HG02610 (cell line): ENCODE results near the gene CTNNBL1.
"Not testable (repeated sequence)": the region's sequence is repeated elsewhere in the genome, so short reads cannot be mapped to it uniquely, and the experiment has no call there.

ENCODE experiments used
- ATAC-seq: cut with Tn5 transposase; IDR thresholded peaks from one replicate; pipeline ENCODE4 v1.9.1; 2021; ENCODE audit warnings: mild to moderate bottlenecking, moderate library complexity; ENCODE audit not compliant: unreplicated experiment

Gene CTNNBL1

DNA sequence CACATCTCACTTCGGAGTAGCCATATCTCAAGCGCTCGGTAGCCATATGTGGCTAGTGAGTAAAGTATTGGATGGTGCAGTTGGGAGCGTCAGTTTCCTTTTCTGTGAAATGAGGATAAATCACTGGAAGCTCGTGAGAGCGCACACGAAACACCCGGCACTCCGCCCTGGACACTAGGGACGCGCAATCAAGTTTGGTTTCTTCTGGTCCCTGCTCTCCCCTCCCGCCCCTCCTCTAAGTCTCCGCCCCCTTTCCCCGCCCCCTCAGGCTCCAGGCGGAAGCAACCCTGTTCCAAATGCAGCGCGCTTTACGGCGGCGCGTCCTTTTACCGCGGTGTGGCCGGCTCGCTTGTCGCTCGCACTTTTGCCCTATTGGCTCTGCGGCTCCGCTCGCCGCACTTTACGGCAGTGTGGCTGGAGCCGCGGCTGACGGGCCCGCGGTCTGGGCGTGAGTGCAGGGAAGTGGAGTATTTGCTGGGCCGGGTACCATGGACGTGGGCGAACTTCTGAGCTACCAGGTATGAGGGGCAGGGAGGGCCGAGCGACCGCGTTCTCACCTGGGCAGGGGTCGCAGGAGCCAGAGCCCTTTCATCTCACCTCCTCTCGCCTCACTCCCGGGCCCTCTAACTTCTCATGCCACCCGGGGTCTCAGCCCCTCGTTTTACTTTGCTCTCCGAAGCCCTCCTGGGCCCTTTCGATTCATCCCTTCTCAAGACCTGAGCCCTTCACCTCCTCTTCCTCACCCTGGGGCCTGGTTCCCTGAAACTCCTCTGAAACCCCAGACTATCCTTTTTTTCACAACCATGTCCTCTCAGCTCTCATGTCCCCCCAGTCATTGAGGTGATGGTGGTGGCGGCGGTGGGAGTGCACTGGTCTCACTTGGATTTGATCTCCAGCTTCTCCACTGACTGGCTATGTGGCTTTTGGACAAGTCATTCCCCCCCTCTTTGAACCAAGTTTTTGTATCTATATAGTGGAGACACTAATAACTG, at the start of gene CTNNBL1:
Gene CTNNBL1 (plus strand): TSS at position 396 of the 992 bp plus-strand sequence. CDS start 93 bp downstream, at position 489.
- peak; percentile 81 for ATAC-seq

DNA sequence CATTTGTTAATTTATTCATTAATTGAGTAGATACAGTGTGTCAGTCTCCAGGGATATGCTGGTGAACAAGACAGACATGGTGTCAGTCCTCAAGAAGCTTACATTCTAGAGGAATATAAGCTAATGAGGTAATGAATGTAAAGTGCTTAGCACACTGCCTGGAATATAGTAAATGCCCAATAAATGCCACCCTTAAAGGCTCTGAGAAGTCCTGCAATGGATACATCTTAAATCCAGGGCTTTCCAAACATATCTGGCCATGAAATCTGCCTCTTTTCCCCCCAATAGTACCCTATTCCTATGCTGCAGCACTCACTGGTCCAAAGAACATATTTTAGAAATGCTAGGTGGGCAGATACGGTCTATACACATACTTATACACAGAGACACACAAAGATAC, 49.2 kb upstream of the CTNNBL1 start:
- ATAC-seq, result no peak

GRCh38 chr20:37647946-37648345, 45.9 kb upstream of the CTNNBL1 start:
- ATAC-seq, result no peak

GRCh38 chr20:37649017-37649416, 44.8 kb upstream of the CTNNBL1 start:
- no peak for ATAC-seq

DNA sequence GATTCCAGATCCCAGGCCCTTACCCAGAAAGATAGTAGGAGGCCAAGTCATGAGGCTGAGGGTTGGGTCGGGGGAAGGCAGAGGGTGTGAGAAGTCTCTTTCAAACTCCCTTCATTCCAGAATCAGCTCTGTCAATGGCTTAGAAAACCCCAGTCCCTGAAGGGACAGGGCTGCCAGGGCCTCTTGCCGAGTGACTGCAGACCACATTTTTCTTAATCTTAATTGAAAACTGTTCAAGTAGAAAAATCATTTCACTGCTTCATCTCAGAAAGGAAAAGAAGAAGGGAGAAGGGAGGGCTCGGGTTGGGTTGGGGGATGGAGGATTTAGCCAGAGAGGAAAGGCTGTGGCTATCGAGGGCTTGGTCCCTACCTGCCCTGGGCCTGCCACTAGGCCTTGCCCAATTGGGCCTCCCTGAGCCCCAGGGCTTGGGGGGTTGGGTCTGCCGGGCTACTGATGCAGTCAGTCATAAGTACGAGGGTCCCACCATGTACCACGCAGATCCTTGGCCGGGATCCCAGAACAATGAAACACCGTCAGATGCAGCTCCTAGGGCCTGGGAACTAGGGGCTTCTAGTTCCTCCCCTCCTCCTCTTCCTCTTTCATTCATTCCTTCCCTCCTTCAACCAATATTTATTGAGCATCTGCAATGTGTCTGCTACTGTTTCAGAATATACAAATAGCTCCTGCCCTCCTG, 44.0 kb upstream of the CTNNBL1 start:
- no peak for ATAC-seq

DNA sequence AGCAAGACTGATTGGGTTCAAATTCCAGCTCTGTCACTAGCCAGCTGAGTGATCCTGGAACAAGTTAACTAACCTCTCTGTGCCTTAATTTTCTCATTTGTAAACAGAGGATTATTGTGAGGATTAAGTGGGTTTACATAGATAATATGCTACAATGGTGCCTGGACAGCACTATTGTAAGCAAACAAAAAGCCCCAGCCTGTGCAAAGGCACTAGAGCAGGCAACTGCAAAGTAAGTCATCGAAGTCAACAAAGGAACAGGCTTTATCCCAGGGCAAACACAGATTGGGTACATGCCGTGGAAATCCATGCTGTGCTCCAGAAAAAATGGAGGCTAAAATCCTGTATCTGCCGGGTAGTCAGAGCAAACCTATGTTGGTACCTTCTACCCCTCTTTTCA, 43.2 kb upstream of the CTNNBL1 start:
- ATAC-seq, result no peak

DNA sequence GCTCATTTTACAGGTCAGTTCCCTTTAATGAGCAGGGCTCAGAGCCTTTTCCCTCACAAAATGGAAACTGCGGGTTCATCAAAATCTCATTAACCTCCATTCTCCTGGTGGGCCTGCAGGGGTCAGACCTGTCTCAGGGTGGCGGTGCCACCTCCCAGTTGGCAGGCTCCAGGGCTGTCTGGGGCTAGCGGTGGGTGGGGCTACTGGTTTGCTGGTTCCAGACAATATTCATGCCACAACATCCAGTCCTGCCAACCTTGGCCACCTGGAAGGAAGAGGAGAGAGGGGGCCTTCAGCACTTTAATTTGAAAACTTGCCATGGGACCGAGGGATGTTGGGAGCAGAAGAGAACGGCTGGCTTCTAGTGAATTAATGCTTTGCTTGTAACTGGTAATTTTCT, 41.9 kb upstream of the CTNNBL1 start:
- no peak for ATAC-seq

DNA sequence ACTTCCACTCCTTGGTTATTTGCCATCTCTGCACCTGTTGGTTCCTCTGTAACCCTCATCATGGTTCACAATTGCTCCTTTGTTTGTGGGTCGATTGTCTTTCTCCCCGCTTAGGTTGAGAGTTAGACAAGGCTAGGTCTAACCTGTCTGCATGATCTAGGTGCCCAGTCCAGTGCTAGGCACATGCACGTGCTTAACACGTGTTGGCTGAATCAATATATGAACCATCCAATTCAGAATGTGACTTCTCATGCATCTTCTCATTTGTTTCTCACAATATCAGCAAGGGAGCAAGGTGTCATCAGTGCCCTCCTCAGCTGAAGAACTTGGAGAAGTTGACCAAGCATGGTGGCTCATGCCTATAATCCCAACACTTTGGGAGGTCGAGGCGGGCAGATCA, 36.9 kb upstream of the CTNNBL1 start:
- no peak for ATAC-seq

DNA sequence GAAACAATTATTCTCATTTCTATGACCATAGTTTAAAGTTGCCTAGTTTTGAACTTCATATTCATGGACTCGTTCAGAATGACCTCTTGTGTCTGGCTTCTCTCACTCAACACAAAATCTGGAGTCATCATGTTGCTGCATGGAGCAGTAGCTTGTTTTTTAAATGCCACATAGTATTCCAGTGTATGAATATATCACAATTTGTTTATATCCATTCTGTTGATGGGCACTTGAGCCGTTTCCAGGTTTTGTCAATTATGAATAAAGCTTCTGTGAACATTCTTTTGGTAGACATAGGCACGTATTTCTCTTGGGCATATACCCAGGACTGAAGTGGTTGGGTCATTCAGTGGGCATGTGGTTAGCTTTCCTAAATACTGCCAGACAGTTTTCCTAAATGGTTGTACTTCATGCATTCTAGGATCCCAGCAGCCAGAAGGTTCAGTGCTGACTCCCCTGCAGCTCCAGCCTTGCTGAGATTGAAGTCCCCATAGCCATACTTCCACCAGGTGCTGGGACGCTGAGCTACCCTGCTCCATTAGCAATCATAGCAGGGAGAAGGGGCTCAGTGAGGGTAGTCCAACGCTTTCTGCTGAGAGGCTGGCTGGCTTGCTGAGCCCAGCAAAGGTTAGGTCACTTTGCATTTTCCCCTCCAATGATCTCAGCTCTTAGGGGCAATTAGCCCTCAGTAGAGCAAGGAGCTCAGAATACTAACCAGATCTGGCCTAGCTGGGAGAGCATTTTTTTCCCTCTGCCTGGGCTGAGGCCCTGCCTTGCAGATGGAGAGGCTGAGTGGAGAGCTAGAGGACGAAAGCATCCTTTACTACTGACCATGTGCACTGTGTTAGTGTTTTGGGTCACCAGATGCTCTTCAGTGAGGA, 35.7 kb upstream of the CTNNBL1 start:
- ATAC-seq, result no peak

DNA sequence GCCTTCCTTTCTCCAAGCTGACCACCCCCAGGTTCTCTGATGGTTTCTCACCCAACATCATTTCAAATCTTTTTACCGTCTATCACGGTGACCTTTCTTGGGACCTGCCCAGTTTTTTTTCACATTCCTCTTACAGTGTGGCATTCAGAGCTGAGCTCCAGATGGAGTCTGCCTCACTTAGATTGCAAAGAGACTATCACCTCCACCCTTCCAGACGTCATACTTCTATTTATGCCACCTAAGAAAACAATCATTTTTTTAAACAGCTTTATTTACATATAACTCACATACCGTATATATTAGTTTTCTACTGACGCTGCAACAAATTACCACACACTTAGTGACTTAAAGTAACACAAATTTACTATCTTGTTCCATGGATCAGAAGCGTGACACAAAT, 32.3 kb upstream of the CTNNBL1 start:
- ATAC-seq, result no peak

GRCh38 chr20:37662308-37662707, 31.5 kb upstream of the CTNNBL1 start:
- ATAC-seq, result no peak

DNA sequence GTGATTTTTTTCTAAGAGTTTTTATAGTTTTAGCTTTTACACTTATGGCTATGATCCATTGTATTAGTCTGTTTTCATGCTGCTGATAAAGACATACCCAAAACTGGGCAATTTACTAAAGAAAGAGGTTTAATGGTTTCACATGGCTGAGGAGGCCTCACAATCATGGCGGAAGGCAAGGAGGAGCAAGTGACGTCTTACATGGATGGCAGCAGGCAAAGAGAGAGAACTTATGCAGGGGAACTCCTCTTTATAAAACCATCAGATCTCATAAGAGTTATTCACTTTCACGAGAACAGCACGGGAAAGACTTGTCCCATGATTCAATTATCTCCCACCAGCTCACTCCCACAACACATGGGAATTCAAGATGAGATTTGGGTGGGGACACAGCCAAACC, 29.2 kb upstream of the CTNNBL1 start:
- ATAC-seq, result not testable (repeated sequence)

GRCh38 chr20:37668166-37668565, 25.7 kb upstream of the CTNNBL1 start:
- no peak for ATAC-seq

GRCh38 chr20:37669062-37669772, 24.6 kb upstream of the CTNNBL1 start:
- no peak for ATAC-seq

GRCh38 chr20:37669773-37670236, 24.0 kb upstream of the CTNNBL1 start:
- no peak for ATAC-seq

DNA sequence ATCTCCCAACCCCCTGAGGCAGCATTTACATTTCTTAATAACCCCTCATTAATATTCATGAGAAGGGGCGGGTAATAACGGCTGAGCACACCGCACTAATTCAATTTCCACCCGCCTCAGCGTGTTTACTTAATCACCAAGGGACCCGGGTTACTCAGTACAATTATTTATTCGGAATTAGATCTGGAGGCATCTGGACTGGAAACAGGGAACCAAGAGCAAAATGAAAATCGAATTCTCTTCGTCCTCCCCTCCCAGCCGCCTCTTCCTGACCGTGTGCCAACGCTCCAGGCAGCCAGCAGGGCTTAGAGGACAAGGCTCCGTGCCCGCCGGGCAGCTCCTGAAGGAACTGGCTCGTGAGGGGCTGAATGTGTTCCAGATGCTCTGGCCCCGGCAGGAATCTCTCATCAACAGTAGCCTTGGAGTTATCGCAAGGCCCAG, 23.5 kb upstream of the CTNNBL1 start:
- no peak for ATAC-seq

GRCh38 chr20:37672143-37672542, 21.7 kb upstream of the CTNNBL1 start:
- no peak for ATAC-seq

- no peak for ATAC-seq
Measured at GRCh38 chr20:37673444-37673843, 20.4 kb upstream of the CTNNBL1 start.

GRCh38 chr20:37676440-37676839, 17.4 kb upstream of the CTNNBL1 start:
- ATAC-seq, result no peak
